B cell (primary cell): ENCODE measurements around the gene ZBTB40. TPM values are rescaled to one million over a fixed set of nuclear protein-coding genes. Genes with fewer than 3 reads are reported as not detected.

Experiments used
- ATAC-seq: fragments of 200-7000 bp; cut with Tn5 transposase; one replicate; pipeline ENCODE4 v1.10.0; 2021; ENCODE audit warnings: low read depth, mild to moderate bottlenecking, moderate number of reproducible peaks, moderate library complexity
- CTCF ChIA-PET: fragments of 350-600 bp; sonication (Branson Sonifier 250); formaldehyde crosslinking; loops from one replicate; lab custom pipeline; 2021; ENCODE audit warnings: antibody characterized with exemption, inconsistent platforms; lab: Charles Lee
- POLR2A ChIA-PET: fragments of 350-600 bp; sonication (Branson Sonifier 250); formaldehyde crosslinking; loops from one replicate; lab custom pipeline; 2021; ENCODE audit warnings: antibody characterized with exemption; lab: Charles Lee
- DNase-seq: peaks from one replicate; pipeline ENCODE4 v3.0.0; 2013
- H2AFZ ChIP-seq: 2 replicates; pipeline ENCODE4 v1.6.1; 2012; ENCODE audit warnings: mild to moderate bottlenecking, low read depth, low read length; ENCODE audit not compliant: insufficient read depth, poor library complexity, severe bottlenecking
- H3K27ac ChIP-seq, 2 donors: 1 replicate in 1 of 2; 2 replicates in 1 of 2; pipeline ENCODE4 v1.5.1; 2012 to 2013; ENCODE audit warnings: low read length in 2 of 2, mild to moderate bottlenecking in 2 of 2, moderate library complexity in 1 of 2
- H3K27me3 ChIP-seq, 4 experiments: fragments of 200-600 bp in 1 of 4; sonication (generic) in 1 of 4; replicated peaks in 1 of 4; 1 replicate in 2 of 4; 2 replicates in 2 of 4; pipeline versions ENCODE4 v1.6.1 to v1.7.0; 2013 to 2016; ENCODE audit warnings: low read length in 3 of 4, mild to moderate bottlenecking in 2 of 4, mixed read lengths in 1 of 4, moderate library complexity in 1 of 4; ENCODE audit not compliant: insufficient read depth in 4 of 4, control insufficient read depth in 3 of 4; ENCODE audit errors: control extremely low read depth in 1 of 4
- H3K36me3 ChIP-seq, 2 experiments: replicated peaks in 1 of 2; 1 replicate in 1 of 2; 2 replicates in 1 of 2; pipeline versions ENCODE4 v1.6.1 to v1.7.1; 2013; ENCODE audit warnings: low read length in 1 of 2; ENCODE audit not compliant: insufficient read depth in 2 of 2, control insufficient read depth in 1 of 2; ENCODE audit errors: control extremely low read depth in 1 of 2, extremely low read depth in 1 of 2
- H3K4me1 ChIP-seq, 2 donors: fragments of 200-600 bp in 1 of 2; sonication (generic) in 1 of 2; 1 replicate in 1 of 2; 2 replicates in 1 of 2; pipeline versions ENCODE4 v1.5.1 to v1.6.1; 2013 to 2017; ENCODE audit warnings: low read length in 2 of 2; ENCODE audit not compliant: control insufficient read depth in 2 of 2, insufficient read depth in 2 of 2
- H3K4me2 ChIP-seq: replicated peaks from 2 replicates; pipeline ENCODE3; 2012; ENCODE audit warnings: mild to moderate bottlenecking, low read depth, low read length; ENCODE audit not compliant: poor library complexity, severe bottlenecking
- H3K4me3 ChIP-seq, 5 experiments: fragments of 200-600 bp in 1 of 5; sonication (generic) in 1 of 5; 1 replicate in 3 of 5; 2 replicates in 2 of 5; pipeline versions ENCODE4 v1.5.1 to v1.7.0; 2011 to 2016; ENCODE audit warnings: low read length in 4 of 5, mild to moderate bottlenecking in 4 of 5, low read depth in 2 of 5, control low read depth in 1 of 5, moderate library complexity in 1 of 5; ENCODE audit not compliant: insufficient read depth in 1 of 5; ENCODE audit errors: control extremely low read depth in 1 of 5, extremely low read depth in 1 of 5
- H3K79me2 ChIP-seq: fragments of 200-600 bp; sonication (generic); one replicate; pipeline ENCODE4 v1.6.0; 2016; ENCODE audit warnings: low read length; ENCODE audit not compliant: control insufficient read depth, insufficient read depth
- H3K9ac ChIP-seq: fragments of 200-600 bp; sonication (generic); 2 replicates; pipeline ENCODE4 v1.6.1; 2017; ENCODE audit warnings: mild to moderate bottlenecking, low read length, moderate library complexity
- H3K9me3 ChIP-seq, 3 donors: one replicate each; pipeline versions ENCODE4 v1.6.1 to v1.7.1; 2013; ENCODE audit warnings: low read length in 2 of 3; ENCODE audit not compliant: control insufficient read depth in 2 of 3, insufficient read depth in 1 of 3; ENCODE audit errors: control extremely low read depth in 1 of 3
- H4K20me1 ChIP-seq: 2 replicates; pipeline ENCODE4 v1.6.0; 2012; ENCODE audit warnings: mild to moderate bottlenecking, low read length; ENCODE audit not compliant: insufficient read depth, control insufficient read depth, poor library complexity, severe bottlenecking
- H3K27ac Mint-ChIP-seq: one replicate; pipeline ENCODE4 v1.8.0; 2021; ENCODE audit warnings: mixed read lengths
- H3K27me3 Mint-ChIP-seq: one replicate; pipeline ENCODE4 v1.8.0; 2021; ENCODE audit warnings: mixed read lengths
- H3K4me1 Mint-ChIP-seq: one replicate; pipeline ENCODE4 v1.8.0; 2021; ENCODE audit warnings: mixed read lengths
- H3K4me3 Mint-ChIP-seq: one replicate; pipeline ENCODE4 v1.8.0; 2021; ENCODE audit warnings: mixed read lengths
- H3K9me3 Mint-ChIP-seq: one replicate; pipeline ENCODE4 v1.8.0; 2022; ENCODE audit warnings: mixed read lengths; ENCODE audit not compliant: insufficient read depth
- CTCF ChIP-seq: fragments of 200-600 bp; IDR thresholded peaks from one replicate; pipeline ENCODE4 v1.8.0; 2022; ENCODE audit warnings: antibody characterized with exemption, mild to moderate bottlenecking
- EZH2 ChIP-seq: IDR thresholded peaks from 2 replicates; pipeline ENCODE4 v1.6.1; 2012; ENCODE audit warnings: borderline replicate concordance, low read depth, mild to moderate bottlenecking, moderate library complexity, low read length; ENCODE audit not compliant: insufficient read depth, poor library complexity, severe bottlenecking
- WGBS: methylation state at CpG from one replicate; pipeline ENCODE4 v1.1.5; 2013; ENCODE audit warnings: missing lambda C conversion rate; ENCODE audit not compliant: insufficient coverage; 5-methylcytosine and 5-hydroxymethylcytosine counted together
- intact Hi-C: fragments of 100-400 bp; cut with micrococcal nuclease; formaldehyde crosslinking; loops from one replicate; pipeline ENCODE4 v1.10.0; 2022
- polyA plus RNA-seq: library from polyadenylated mRNA; depleted of rRNA; stranded (reverse); fragments of >200 nt; gene quantifications from 2 replicates; pipeline ENCODE4 v1.2.3, GENCODE V29; 2012
- total RNA-seq, 2 donors: library from RNA; stranded (reverse); fragments of 120-200 nt in 1 of 2; gene quantifications; 1 replicate in 1 of 2; 2 replicates in 1 of 2; pipeline versions ENCODE4 v1.2.3 to v1.2.4, GENCODE V29; 2013 to 2022

The ZBTB40 gene
- total and polyA plus RNA-seq, 2 donors (not counting 1 experiment from before 2014, with no cell fraction given): 30.9 to 51.9 TPM

DNA sequence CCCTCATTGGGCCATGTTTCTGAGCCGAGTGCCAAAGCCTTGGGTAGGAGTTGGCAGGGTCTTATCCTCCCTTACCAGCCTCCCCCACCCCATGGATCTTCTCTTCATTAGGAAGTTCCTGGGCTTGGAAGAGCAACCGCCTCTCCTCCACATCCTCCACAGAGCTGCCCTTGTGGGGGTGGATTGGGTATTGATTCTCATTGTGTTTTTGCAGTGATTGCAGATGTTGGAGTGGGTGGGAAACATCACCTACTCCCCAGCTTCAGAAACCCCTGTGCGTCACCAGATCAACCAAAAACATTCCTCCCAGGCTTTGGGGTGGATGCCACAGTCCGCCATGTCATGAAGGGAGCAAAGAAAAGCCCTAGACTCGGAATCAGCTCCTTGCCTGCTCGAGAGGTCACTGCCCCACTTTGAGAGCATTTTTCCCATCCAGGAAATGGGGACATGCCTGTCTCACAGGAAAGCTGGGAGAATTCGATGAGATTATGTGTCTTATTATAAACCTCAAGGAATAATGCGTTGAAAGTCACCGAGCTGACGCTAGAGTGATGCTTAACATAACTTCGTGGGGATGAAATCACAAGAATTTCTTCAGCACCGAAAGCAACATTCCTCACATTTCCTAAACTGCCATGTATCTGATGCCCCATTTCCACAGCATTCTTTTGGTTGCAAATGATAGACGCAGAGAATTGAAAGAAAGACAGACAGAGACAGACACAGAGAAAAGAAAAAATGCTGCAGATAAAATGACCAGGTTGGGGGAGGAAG is 44.7 kb upstream of the ZBTB40 start:
- TF ChIP-seq EZH2 (no peak), CTCF (no peak)
- Histone ChIP-seq H3K27me3 (peaks cover 0 to 7% (median 0%) of the 10 kb centered on the region in 4 experiments), H3K9ac (no peak overlapping the region), H3K79me2 (no peaks in the 10 kb centered on the region), H3K4me1 (no peaks in the 10 kb centered on the region), H3K9me3 (no peaks in the 10 kb centered on the region), H3K4me2 (no peak overlapping the region), H3K27ac (no peak overlapping the region), H4K20me1 (no peaks in the 10 kb centered on the region), H2AFZ (no peak overlapping the region), H3K36me3 (no peaks in the 10 kb centered on the region), H3K4me3 (no peak overlapping the region)
- POLR2A ChIA-PET: no interaction called here
- CTCF ChIA-PET: interaction anchor here (0.6 to 1.4 kb wide), 2 partner anchors 10 to 651 kb away, joined by 3 to 4 read pairs; no protein-coding TSS in a partner anchor
- Mint-ChIP-seq H3K9me3 (no peaks in the 10 kb centered on the region), H3K4me3 (no peak overlapping the region), H3K27ac (no peak overlapping the region), H3K4me1 (no peaks in the 10 kb centered on the region), H3K27me3 (peaks cover 45% of the 10 kb centered on the region)
- DNase-seq (no peak), ATAC-seq (no peak)
- intact Hi-C loops: no loop called here
- 91% methylated on average over 10 of the region's 13 CpGs for WGBS

GRCh38 chr1:22408230-22408629 is 43.4 kb upstream of the ZBTB40 start:
- H3K4me3 ChIP-seq: no peak overlapping the region
- Mint-ChIP-seq H3K4me3 (no peak overlapping the region), H3K4me1 (no peaks in the 10 kb centered on the region), H3K9me3 (no peaks in the 10 kb centered on the region), H3K27ac (no peak overlapping the region), H3K27me3 (peaks cover 38% of the 10 kb centered on the region)
- no peak overlapping the region for H2AFZ ChIP-seq
- no peak overlapping the region for H3K9ac ChIP-seq
- intact Hi-C loops: no loop called here
- no peaks in the 10 kb centered on the region for H3K9me3 ChIP-seq
- H3K27me3 ChIP-seq: peaks cover 0 to 2% (median 0%) of the 10 kb centered on the region in 4 experiments
- TF ChIP-seq EZH2 (no peak), CTCF (no peak)
- H4K20me1 ChIP-seq: no peaks in the 10 kb centered on the region
- DNase-seq (no peak), ATAC-seq (no peak)
- H3K4me1 ChIP-seq: no peaks in the 10 kb centered on the region
- 76% methylated on average over 3 of the region's 3 CpGs for WGBS
- no peak overlapping the region for H3K4me2 ChIP-seq
- POLR2A ChIA-PET: interaction anchor here (0.6 kb wide), 1 partner anchor 91 kb away, joined by 3 read pairs; no protein-coding TSS in a partner anchor
- no peaks in the 10 kb centered on the region for H3K79me2 ChIP-seq
- no peaks in the 10 kb centered on the region for H3K36me3 ChIP-seq
- CTCF ChIA-PET: interaction anchor here (1.4 kb wide), 1 partner anchor 8 kb away, joined by 3 read pairs; no protein-coding TSS in a partner anchor
- no peak overlapping the region for H3K27ac ChIP-seq
